GM12878 (cell line): ENCODE results near the gene SPDYC. TPM values are rescaled to one million over a fixed set of nuclear protein-coding genes. Genes with fewer than 3 reads are reported as not detected.

Experiments used
- ATAC-seq: fragments of 200-7000 bp; cut with Tn5 transposase; 3 replicates; pipeline ENCODE4 v1.9.1; 2020; ENCODE audit warnings: mild to moderate bottlenecking, moderate library complexity
- BruUV-seq: library from RNA; stranded (reverse); fragments of 400-500 nt; replicated peaks from 2 replicates; lab custom pipeline; 2021; lab: Mats Ljungman, UMichigan
- CTCF ChIA-PET: fragments of 300-600 bp; sonication (Branson Sonifier 250); formaldehyde crosslinking; extraction: SDS; loops from one replicate; lab custom pipeline; 2021; ENCODE audit warnings: inconsistent platforms; lab: Yijun Ruan, JAX
- POLR2A ChIA-PET: fragments of 350-600 bp; formaldehyde crosslinking; extraction: SDS; loops from one replicate; lab custom pipeline; 2021; ENCODE audit warnings: inconsistent platforms; lab: Charles Lee
- RAD21 ChIA-PET: fragments of 300-600 bp; sonication (Branson Sonifier 250); formaldehyde crosslinking; loops from one replicate; lab custom pipeline; 2023; ENCODE audit warnings: antibody characterized with exemption; ENCODE audit not compliant: unreplicated experiment; lab: Charles Lee
- SMC1A ChIA-PET: fragments of 300-600 bp; sonication (Branson Sonifier 250); formaldehyde crosslinking; loops from one replicate; lab custom pipeline; 2023; ENCODE audit not compliant: unreplicated experiment, uncharacterized antibody; lab: Charles Lee
- DNase-seq: peaks from one replicate; pipeline ENCODE4 v3.0.0-alpha.2; 2011; ENCODE audit warnings: low read depth, low spot score
- FAIRE-seq: peaks from 3 replicates; lab custom pipeline; 2011; peaks lifted over from hg19 to GRCh38; lab: Jason Lieb, UNC
- H2AFZ ChIP-seq: 2 replicates; pipeline ENCODE4 v1.6.0; 2011; ENCODE audit warnings: low read depth, low read length, control low read depth; ENCODE audit not compliant: control insufficient read depth
- H3K27ac ChIP-seq: 2 replicates; pipeline ENCODE4 v1.5.1; 2011; ENCODE audit warnings: control low read depth; ENCODE audit not compliant: control insufficient read depth, insufficient read depth
- H3K27me3 ChIP-seq, 2 experiments: replicated peaks in 1 of 2; 2 replicates each; pipeline versions ENCODE4 v1.6.0 to v1.6.1; 2011; ENCODE audit warnings: low read length in 1 of 2; ENCODE audit not compliant: control insufficient read depth in 2 of 2, insufficient read depth in 2 of 2
- H3K36me3 ChIP-seq, 2 experiments: 2 replicates each; pipeline ENCODE4 v1.5.1; 2011; ENCODE audit warnings: low read length in 1 of 2; ENCODE audit not compliant: control insufficient read depth in 2 of 2, insufficient read depth in 2 of 2
- H3K4me1 ChIP-seq: 2 replicates; pipeline ENCODE4 v1.6.1; 2011; ENCODE audit warnings: mild to moderate bottlenecking, low read length, moderate library complexity, mixed read lengths; ENCODE audit not compliant: control insufficient read depth, insufficient read depth
- H3K4me2 ChIP-seq: 2 replicates; pipeline ENCODE4 v1.6.0; 2011; ENCODE audit warnings: control low read depth; ENCODE audit not compliant: control insufficient read depth, insufficient read depth
- H3K4me3 ChIP-seq: fragments of 200-600 bp; sonication (generic); 2 replicates; pipeline ENCODE4 v1.5.1; 2016
- H3K79me2 ChIP-seq: 2 replicates; pipeline ENCODE4 v1.6.0; 2011; ENCODE audit warnings: low read length; ENCODE audit not compliant: control insufficient read depth, insufficient read depth
- H3K9ac ChIP-seq: 2 replicates; pipeline ENCODE4 v1.8.0; 2011; ENCODE audit warnings: low read length, control low read depth, mixed read lengths; ENCODE audit not compliant: control insufficient read depth, insufficient read depth
- H3K9me3 ChIP-seq: replicated peaks from 3 replicates; pipeline ENCODE4 v1.5.1; 2011; ENCODE audit warnings: mild to moderate bottlenecking, low read length; ENCODE audit not compliant: control insufficient read depth, insufficient read depth
- H4K20me1 ChIP-seq: 2 replicates; pipeline ENCODE4 v1.6.0; 2011; ENCODE audit not compliant: control insufficient read depth, insufficient read depth
- ATF7 ChIP-seq: fragments of 450-650 bp; IDR thresholded peaks from 2 replicates; pipeline ENCODE4 v1.6.1; 2016; ENCODE audit warnings: low read depth, mild to moderate bottlenecking
- CBX5 ChIP-seq: sonication (generic); IDR thresholded peaks from 2 replicates; pipeline ENCODE4 v1.6.1; 2016; ENCODE audit warnings: low read depth, moderate library complexity, mild to moderate bottlenecking, inconsistent platforms
- EGR1 ChIP-seq, 2 experiments: IDR thresholded peaks; 1 replicate in 1 of 2; 2 replicates in 1 of 2; pipeline ENCODE4 v1.6.1; 2011 to 2012; ENCODE audit warnings: low read depth in 2 of 2, low read length in 2 of 2, borderline replicate concordance in 1 of 2, mild to moderate bottlenecking in 1 of 2, moderate library complexity in 1 of 2
- GABPA ChIP-seq: IDR thresholded peaks from 2 replicates; pipeline ENCODE4 v1.6.1; 2014; ENCODE audit warnings: antibody characterized with exemption, low read depth, mild to moderate bottlenecking, inconsistent platforms
- GATAD2B ChIP-seq: fragments of 450-650 bp; conservative IDR thresholded peaks from 2 replicates; pipeline ENCODE4 v1.6.1; 2017; ENCODE audit warnings: low read depth, mild to moderate bottlenecking, moderate library complexity
- IKZF2 ChIP-seq, 2 experiments: fragments of 450-650 bp; IDR thresholded peaks; 2 replicates each; pipeline ENCODE4 v1.6.1; 2017; ENCODE audit warnings: mild to moderate bottlenecking in 2 of 2, moderate library complexity in 2 of 2
- JUNB ChIP-seq: IDR thresholded peaks from 2 replicates; pipeline ENCODE4 v1.6.1; 2016; ENCODE audit warnings: antibody characterized with exemption, mild to moderate bottlenecking
- KLF5 ChIP-seq: fragments of 450-650 bp; IDR thresholded peaks from 2 replicates; pipeline ENCODE4 v1.6.1; 2014; ENCODE audit warnings: mild to moderate bottlenecking; ENCODE audit not compliant: partially characterized antibody
- MEF2B ChIP-seq: fragments of 450-650 bp; IDR thresholded peaks from 2 replicates; pipeline ENCODE4 v1.6.1; 2018; ENCODE audit warnings: mild to moderate bottlenecking, moderate library complexity; ENCODE audit not compliant: partially characterized antibody, poor library complexity, severe bottlenecking
- PAX5 ChIP-seq: IDR thresholded peaks from 2 replicates; pipeline ENCODE4 v1.6.1; 2011; ENCODE audit warnings: low read depth, low read length, borderline replicate concordance
- PKNOX1 ChIP-seq: fragments of 450-650 bp; IDR thresholded peaks from 2 replicates; pipeline ENCODE4 v1.6.1; 2016; ENCODE audit warnings: mild to moderate bottlenecking
- POLR2A ChIP-seq: IDR thresholded peaks from 2 replicates; pipeline ENCODE4 v1.6.1; 2011; ENCODE audit warnings: low read depth, mild to moderate bottlenecking, low read length
- RAD51 ChIP-seq: fragments of 450-650 bp; IDR thresholded peaks from 2 replicates; pipeline ENCODE4 v1.6.1; 2016; ENCODE audit warnings: moderate library complexity, mild to moderate bottlenecking, inconsistent platforms
- SP1 ChIP-seq: IDR thresholded peaks from one replicate; pipeline ENCODE4 v1.6.1; 2011; ENCODE audit warnings: low read depth, low read length
- SREBF1 ChIP-seq: IDR thresholded peaks from 2 replicates; pipeline ENCODE4 v1.6.1; 2012; ENCODE audit warnings: mild to moderate bottlenecking, low read length
- SRF ChIP-seq, 2 experiments: IDR thresholded peaks; 2 replicates each; pipeline ENCODE4 v1.6.1; 2011; ENCODE audit warnings: low read depth in 2 of 2, low read length in 2 of 2, mild to moderate bottlenecking in 1 of 2, moderate library complexity in 1 of 2
- STAT3 ChIP-seq: IDR thresholded peaks from 2 replicates; pipeline ENCODE4 v1.6.1; 2011; ENCODE audit warnings: low read depth, low read length, improper control_type of control experiment
- ZBTB33 ChIP-seq: fragments of 450-650 bp; IDR thresholded peaks from 2 replicates; pipeline ENCODE4 v1.6.1; 2017; ENCODE audit warnings: mild to moderate bottlenecking
- ZZZ3 ChIP-seq: IDR thresholded peaks from 2 replicates; pipeline ENCODE4 v1.6.1; 2011; ENCODE audit warnings: low read depth; ENCODE audit not compliant: control insufficient read depth, insufficient read length
- WGBS: methylation state at CpG from one replicate; pipeline ENCODE4 v1.1.6; 2016; ENCODE audit warnings: low lambda C conversion rate; ENCODE audit not compliant: insufficient replicate concordance, insufficient coverage; ENCODE audit errors: missing lambda C conversion rate; 5-methylcytosine and 5-hydroxymethylcytosine counted together
- in situ Hi-C: fragments of 300-500 bp; cut with MboI; formaldehyde crosslinking; loops from 9 replicates; pipeline ENCODE4 v1.14.3; 2018; ENCODE audit warnings: mixed read lengths
- intact Hi-C: fragments of 100-400 bp; cut with micrococcal nuclease; formaldehyde crosslinking; loops from one replicate; pipeline ENCODE4 v1.14.2; 2022; ENCODE audit not compliant: unreplicated experiment
- polyA plus RNA-seq, 11 experiments: library from polyadenylated mRNA; depleted of rRNA in 4 of 11; unstranded in 6 of 11; stranded (reverse) in 5 of 11; fragments of >200 nt; fragmentation: Nextera tagmentation in 4 of 11; fragmentation: Illumina TruSeq in 1 of 11; extraction: Ambion mirVana in 4 of 11; extraction: Trizol in 1 of 11; gene quantifications; 1 replicate in 1 of 11; 2 replicates in 10 of 11; pipeline versions ENCODE4 v1.2.1 to v1.2.3, GENCODE V29; 2011 to 2016; ENCODE audit warnings: inconsistent platforms in 2 of 11, missing spikeins in 2 of 11, low read depth in 1 of 11
- total RNA-seq, 4 experiments: library from RNA; depleted of rRNA in 3 of 4; stranded (reverse); fragments of >200 nt in 3 of 4; fragmentation: Illumina TruSeq in 1 of 4; extraction: Trizol in 1 of 4; gene quantifications; 2 replicates each; pipeline versions ENCODE4 v1.2.1 to v1.2.3, GENCODE V29; 2013 to 2021
- TF ChIP-seq, protein P1 (sequence below): fragments of 450-650 bp; IDR thresholded peaks from 2 replicates; pipeline ENCODE4 v1.6.1; 2016; ENCODE audit warnings: mild to moderate bottlenecking, moderate library complexity, borderline replicate concordance

Gene SPDYC
- total and polyA plus RNA-seq, 10 of the 15 experiments (the other 5 are each of a cell fraction or from before 2014, with no cell fraction given): not detected

DNA sequence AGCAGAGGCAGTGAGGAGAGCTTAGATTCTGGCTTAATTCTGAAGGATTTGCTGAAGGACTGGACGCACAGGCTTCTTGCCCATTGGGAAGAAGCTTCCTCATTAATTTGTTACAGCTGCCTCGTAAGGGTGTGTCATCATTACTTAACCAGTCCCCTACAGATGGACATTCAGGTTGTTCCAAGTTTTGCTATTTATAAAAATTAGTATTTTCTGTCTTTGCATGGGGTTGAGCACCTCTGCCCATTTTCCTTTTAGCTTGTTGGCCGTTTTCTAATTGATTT lies 49.8 kb downstream of the SPDYC start (continued):
- TF ChIP-seq, protein P1, sequence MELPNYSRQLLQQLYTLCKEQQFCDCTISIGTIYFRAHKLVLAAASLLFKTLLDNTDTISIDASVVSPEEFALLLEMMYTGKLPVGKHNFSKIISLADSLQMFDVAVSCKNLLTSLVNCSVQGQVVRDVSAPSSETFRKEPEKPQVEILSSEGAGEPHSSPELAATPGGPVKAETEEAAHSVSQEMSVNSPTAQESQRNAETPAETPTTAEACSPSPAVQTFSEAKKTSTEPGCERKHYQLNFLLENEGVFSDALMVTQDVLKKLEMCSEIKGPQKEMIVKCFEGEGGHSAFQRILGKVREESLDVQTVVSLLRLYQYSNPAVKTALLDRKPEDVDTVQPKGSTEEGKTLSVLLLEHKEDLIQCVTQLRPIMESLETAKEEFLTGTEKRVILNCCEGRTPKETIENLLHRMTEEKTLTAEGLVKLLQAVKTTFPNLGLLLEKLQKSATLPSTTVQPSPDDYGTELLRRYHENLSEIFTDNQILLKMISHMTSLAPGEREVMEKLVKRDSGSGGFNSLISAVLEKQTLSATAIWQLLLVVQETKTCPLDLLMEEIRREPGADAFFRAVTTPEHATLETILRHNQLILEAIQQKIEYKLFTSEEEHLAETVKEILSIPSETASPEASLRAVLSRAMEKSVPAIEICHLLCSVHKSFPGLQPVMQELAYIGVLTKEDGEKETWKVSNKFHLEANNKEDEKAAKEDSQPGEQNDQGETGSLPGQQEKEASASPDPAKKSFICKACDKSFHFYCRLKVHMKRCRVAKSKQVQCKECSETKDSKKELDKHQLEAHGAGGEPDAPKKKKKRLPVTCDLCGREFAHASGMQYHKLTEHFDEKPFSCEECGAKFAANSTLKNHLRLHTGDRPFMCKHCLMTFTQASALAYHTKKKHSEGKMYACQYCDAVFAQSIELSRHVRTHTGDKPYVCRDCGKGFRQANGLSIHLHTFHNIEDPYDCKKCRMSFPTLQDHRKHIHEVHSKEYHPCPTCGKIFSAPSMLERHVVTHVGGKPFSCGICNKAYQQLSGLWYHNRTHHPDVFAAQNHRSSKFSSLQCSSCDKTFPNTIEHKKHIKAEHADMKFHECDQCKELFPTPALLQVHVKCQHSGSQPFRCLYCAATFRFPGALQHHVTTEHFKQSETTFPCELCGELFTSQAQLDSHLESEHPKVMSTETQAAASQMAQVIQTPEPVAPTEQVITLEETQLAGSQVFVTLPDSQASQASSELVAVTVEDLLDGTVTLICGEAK: no peak

GRCh38 chr11:65221026-65221425 lies 51.0 kb downstream of the SPDYC start:
- H3K9ac ChIP-seq: no peak overlapping the region
- FAIRE-seq (no peak), DNase-seq (no peak), ATAC-seq (no peak)
- ChIA-PET RAD21 (no interaction called here), SMC1A (no interaction called here), POLR2A (no interaction called here), CTCF (interaction anchor here (1.3 to 9.0 kb wide), 3 partner anchors 16 to 110 kb away, joined by 4 to 121 read pairs (median 10); partner anchors contain the start of gene DPF2)
- in situ Hi-C loops (no loop called here), intact Hi-C loops (no loop called here)
- no TSS peak for BruUV-seq
- H2AFZ ChIP-seq: no peak overlapping the region
- H3K27me3 ChIP-seq: no peaks in the 10 kb centered on the region; a peak in 1 of 4 replicates
- H3K4me1 ChIP-seq: peaks cover 8% of the 10 kb centered on the region
- H4K20me1 ChIP-seq: no peaks in the 10 kb centered on the region
- H3K79me2 ChIP-seq: no peaks in the 10 kb centered on the region
- 61% methylated on average over 10 of the region's 10 CpGs for WGBS
- no peak overlapping the region for H3K27ac ChIP-seq
- H3K4me2 ChIP-seq: no peak overlapping the region
- no peaks in the 10 kb centered on the region for H3K36me3 ChIP-seq
- no peaks in the 10 kb centered on the region for H3K9me3 ChIP-seq
- no peak overlapping the region for H3K4me3 ChIP-seq
- TF ChIP-seq PKNOX1 (no peak), STAT3 (no peak), RAD51 (no peak), KLF5 (no peak), ZBTB33 (no peak), GATAD2B (no peak), ZZZ3 (no peak), PAX5 (no peak), IKZF2 (IDR thresholded peaks at IDR 0.05) (no peak), EGR1 (IDR thresholded peaks at IDR 0.05; ENCODE audit: borderline replicate concordance in 1 of 2, low read depth in 2 of 2, low read length in 2 of 2) (no peak), POLR2A (no peak), ATF7 (no peak), JUNB (no peak), MEF2B (no peak), SP1 (no peak), GABPA (no peak), SREBF1 (no peak), SRF (IDR thresholded peaks at IDR 0.05; ENCODE audit: low read depth in 2 of 2, low read length in 2 of 2) (no peak), CBX5 (no peak)
